Mesenchymal stem cell (in vitro differentiated cells and primary cell): Measurements from ENCODE around the gene ZNF610.
"Not testable (repeated sequence)": the region's sequence is repeated elsewhere in the genome, so short reads cannot be mapped to it uniquely, and the experiment has no call there.

ENCODE experiments used
- DNase-seq: peaks from one replicate; pipeline ENCODE4 v3.0.0-alpha.2; 2013
- H2AFZ ChIP-seq: one replicate; pipeline ENCODE4 v1.6.1; 2013; ENCODE audit warnings: low read depth, mild to moderate bottlenecking, control low read depth, inconsistent platforms, low read length, moderate library complexity
- H2AK5ac ChIP-seq: 2 replicates; pipeline ENCODE4 v1.6.1; 2013; ENCODE audit warnings: low read length, moderate library complexity, mild to moderate bottlenecking, inconsistent platforms; ENCODE audit not compliant: severe bottlenecking
- H2BK120ac ChIP-seq: one replicate; pipeline ENCODE4 v1.6.1; 2013; ENCODE audit warnings: low read depth, mild to moderate bottlenecking, inconsistent platforms, low read length, moderate library complexity
- H2BK12ac ChIP-seq, 2 experiments: one replicate each; pipeline ENCODE4 v1.6.1; 2013; ENCODE audit warnings: inconsistent platforms in 2 of 2, low read length in 2 of 2, mild to moderate bottlenecking in 2 of 2, moderate library complexity in 2 of 2, control low read depth in 1 of 2
- H2BK15ac ChIP-seq: one replicate; pipeline ENCODE4 v1.6.1; 2013; ENCODE audit warnings: mild to moderate bottlenecking, low read depth, inconsistent platforms; ENCODE audit not compliant: poor library complexity, severe bottlenecking
- H2BK5ac ChIP-seq: 2 replicates; pipeline ENCODE4 v1.6.1; 2013; ENCODE audit warnings: low read depth, mild to moderate bottlenecking, low read length, control low read depth, inconsistent platforms; ENCODE audit not compliant: poor library complexity, severe bottlenecking
- H3K14ac ChIP-seq, 2 experiments: one replicate each; pipeline ENCODE4 v1.6.1; 2013; ENCODE audit warnings: inconsistent platforms in 2 of 2, low read length in 2 of 2, control low read depth in 1 of 2, mild to moderate bottlenecking in 1 of 2, moderate library complexity in 1 of 2
- H3K18ac ChIP-seq, 2 experiments: one replicate each; pipeline ENCODE4 v1.6.1; 2013; ENCODE audit warnings: inconsistent platforms in 2 of 2, low read length in 2 of 2, control low read depth in 1 of 2, low read depth in 1 of 2, mild to moderate bottlenecking in 1 of 2
- H3K23ac ChIP-seq, 2 experiments: one replicate each; pipeline ENCODE4 v1.6.1; 2013; ENCODE audit warnings: inconsistent platforms in 2 of 2, low read length in 2 of 2, mild to moderate bottlenecking in 2 of 2, moderate library complexity in 2 of 2, control low read depth in 1 of 2
- H3K27ac ChIP-seq: 2 replicates; pipeline ENCODE4 v1.5.1; 2013; ENCODE audit warnings: mild to moderate bottlenecking, moderate library complexity, low read length, control low read depth, inconsistent platforms; ENCODE audit not compliant: poor library complexity, severe bottlenecking
- H3K27me3 ChIP-seq, 2 experiments: 2 replicates each; pipeline versions ENCODE4 v1.6.1 to v1.7.0; 2013; ENCODE audit warnings: low read length in 2 of 2, mild to moderate bottlenecking in 2 of 2, moderate library complexity in 2 of 2, control low read depth in 1 of 2, inconsistent platforms in 1 of 2; ENCODE audit not compliant: control insufficient read depth in 1 of 2, insufficient read depth in 1 of 2
- H3K36me3 ChIP-seq, 2 experiments: 2 replicates each; pipeline versions ENCODE4 v1.6.1 to v1.7.0; 2013; ENCODE audit warnings: low read length in 2 of 2, control low read depth in 1 of 2, inconsistent platforms in 1 of 2, low read depth in 1 of 2, mild to moderate bottlenecking in 1 of 2; ENCODE audit not compliant: insufficient read depth in 2 of 2, control insufficient read depth in 1 of 2
- H3K4ac ChIP-seq, 2 experiments: one replicate each; pipeline ENCODE4 v1.6.1; 2013; ENCODE audit warnings: inconsistent platforms in 2 of 2, low read length in 2 of 2, mild to moderate bottlenecking in 2 of 2, moderate library complexity in 2 of 2, control low read depth in 1 of 2, low read depth in 1 of 2
- H3K4me1 ChIP-seq: 2 replicates; pipeline ENCODE4 v1.6.1; 2013; ENCODE audit warnings: low read depth, low read length, control low read depth; ENCODE audit not compliant: control insufficient read depth, insufficient read depth
- H3K4me2 ChIP-seq: 2 replicates; pipeline ENCODE4 v1.6.1; 2013; ENCODE audit warnings: low read length, mild to moderate bottlenecking, inconsistent platforms; ENCODE audit not compliant: poor library complexity, severe bottlenecking
- H3K4me3 ChIP-seq, 2 experiments: 2 replicates each; pipeline versions ENCODE4 v1.5.1 to v1.7.0; 2013; ENCODE audit warnings: low read length in 2 of 2, mild to moderate bottlenecking in 2 of 2, control low read depth in 1 of 2, low read depth in 1 of 2; ENCODE audit not compliant: insufficient read depth in 1 of 2
- H3K79me1 ChIP-seq: replicated peaks from 2 replicates; pipeline ENCODE4 v1.6.1; 2013; ENCODE audit warnings: mild to moderate bottlenecking, control low read depth, low read length, inconsistent platforms; ENCODE audit not compliant: poor library complexity, severe bottlenecking
- H3K9ac ChIP-seq: 2 replicates; pipeline ENCODE4 v1.7.0; 2013; ENCODE audit warnings: mild to moderate bottlenecking, low read length, moderate library complexity
- H3K9me3 ChIP-seq: 2 replicates; pipeline ENCODE4 v1.7.0; 2013; ENCODE audit warnings: mild to moderate bottlenecking, low read length; ENCODE audit not compliant: control insufficient read depth
- H4K8ac ChIP-seq: one replicate; pipeline ENCODE4 v1.6.1; 2013; ENCODE audit warnings: inconsistent platforms, mild to moderate bottlenecking, low read length, moderate library complexity
- H4K91ac ChIP-seq: one replicate; pipeline ENCODE4 v1.6.1; 2013; ENCODE audit warnings: mild to moderate bottlenecking, low read length, inconsistent platforms
- WGBS: methylation state at CpG from one replicate; pipeline ENCODE4 v1.1.7; 2013; ENCODE audit warnings: mixed read lengths; 5-methylcytosine and 5-hydroxymethylcytosine counted together

The ZNF610 gene

GRCh38 chr19:52339022-52339421, 3.0 kb downstream of the ZNF610 start:
- not testable (repeated sequence) for H2BK5ac ChIP-seq, H3K27me3 ChIP-seq, H2BK15ac ChIP-seq, H4K91ac ChIP-seq, H3K27ac ChIP-seq, H3K14ac ChIP-seq, H3K23ac ChIP-seq, H3K4me3 ChIP-seq, H3K9ac ChIP-seq, H3K4me1 ChIP-seq, H2AK5ac ChIP-seq, H2BK120ac ChIP-seq, H2BK12ac ChIP-seq, H2AFZ ChIP-seq, H3K18ac ChIP-seq, H3K4ac ChIP-seq, H3K4me2 ChIP-seq, H4K8ac ChIP-seq, DNase-seq
- Histone ChIP-seq H3K9me3 (peaks cover 10% of the 10 kb centered on the region), H3K36me3 (peaks cover 4 to 17% of the 10 kb centered on the region in 2 experiments), H3K79me1 (peaks cover 12% of the 10 kb centered on the region)
- whole genome bisulfite sequencing = 84% methylated on average over 3 of the region's 3 CpGs

DNA sequence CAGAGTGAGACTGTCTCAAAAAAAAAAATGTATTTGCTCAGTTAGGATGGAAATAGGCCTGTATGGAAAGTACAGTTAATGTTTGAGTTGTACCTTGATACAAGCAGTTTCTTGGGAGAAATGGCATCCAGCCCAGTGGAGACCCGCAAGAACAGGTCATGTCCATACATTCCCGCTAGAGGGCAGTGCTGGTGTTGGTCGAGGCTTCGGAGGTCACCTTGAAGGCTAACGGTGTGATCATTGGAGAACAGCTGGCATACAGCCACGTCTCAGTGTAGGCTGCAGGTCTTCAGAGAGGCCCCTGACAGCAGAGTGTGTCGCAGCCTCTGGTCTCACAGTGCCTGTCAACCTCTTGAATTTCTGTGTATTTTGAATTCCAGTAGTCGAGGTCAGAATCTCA, 7.5 kb downstream of the ZNF610 start:
- no peak overlapping the region for H2AFZ ChIP-seq
- H3K4me1 ChIP-seq = no peaks in the 10 kb centered on the region
- H3K4me3 ChIP-seq = no peak overlapping the region
- H2BK5ac ChIP-seq = no peak overlapping the region
- no peak overlapping the region for H3K27ac ChIP-seq
- H3K14ac ChIP-seq = no peak overlapping the region
- no peak overlapping the region for H3K23ac ChIP-seq
- no peak overlapping the region for H2BK120ac ChIP-seq
- H3K9me3 ChIP-seq = peaks cover 18% of the 10 kb centered on the region
- no peaks in the 10 kb centered on the region for H3K27me3 ChIP-seq
- H2BK15ac ChIP-seq = no peak overlapping the region
- no peak overlapping the region for H3K9ac ChIP-seq
- H4K8ac ChIP-seq = no peak overlapping the region
- no peaks in the 10 kb centered on the region for H3K79me1 ChIP-seq
- no peak overlapping the region for H2AK5ac ChIP-seq
- DNase-seq = peak; percentile 17
- no peak overlapping the region for H2BK12ac ChIP-seq
- WGBS = 19% methylated on average over 8 of the region's 8 CpGs
- peaks cover 7 to 11% of the 10 kb centered on the region in 2 experiments for H3K36me3 ChIP-seq
- H3K4me2 ChIP-seq = no peak overlapping the region
- no peak overlapping the region for H3K4ac ChIP-seq
- H4K91ac ChIP-seq = no peak overlapping the region
- no peak overlapping the region for H3K18ac ChIP-seq

DNA sequence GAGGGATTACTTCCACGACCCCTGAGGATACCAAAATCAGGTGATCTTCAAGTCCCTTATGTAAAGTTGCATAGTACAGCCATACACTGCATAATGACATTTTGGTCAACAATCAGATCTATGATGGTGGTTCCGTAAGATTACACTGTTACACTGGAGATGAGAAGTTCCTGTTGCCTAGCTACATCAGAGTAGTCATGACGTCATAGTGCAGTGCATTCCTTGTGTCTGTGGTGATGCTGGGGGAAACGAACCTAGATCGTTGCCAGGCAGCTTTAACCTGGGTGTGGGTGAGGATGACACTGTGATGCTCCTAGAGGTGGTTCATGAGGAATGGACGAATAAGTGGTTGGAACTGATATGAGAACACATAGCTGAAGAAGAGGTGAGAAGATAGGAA, 9.1 kb downstream of the ZNF610 start:
- H3K4me3 ChIP-seq = no peak overlapping the region
- H2AK5ac ChIP-seq = no peak overlapping the region
- peaks cover 4 to 24% of the 10 kb centered on the region in 2 experiments for H3K36me3 ChIP-seq
- no peak overlapping the region for H3K9ac ChIP-seq
- H3K27ac ChIP-seq = no peak overlapping the region
- no peak overlapping the region for H3K4ac ChIP-seq
- H2AFZ ChIP-seq = no peak overlapping the region
- H3K9me3 ChIP-seq = peaks cover 23% of the 10 kb centered on the region
- no peak overlapping the region for H4K91ac ChIP-seq
- DNase-seq = no peak
- no peak overlapping the region for H2BK120ac ChIP-seq
- no peak overlapping the region for H3K23ac ChIP-seq
- H3K18ac ChIP-seq = no peak overlapping the region
- H4K8ac ChIP-seq = no peak overlapping the region
- H3K4me2 ChIP-seq = no peak overlapping the region
- WGBS = 86% methylated on average over 6 of the region's 6 CpGs
- no peaks in the 10 kb centered on the region for H3K4me1 ChIP-seq
- no peak overlapping the region for H2BK15ac ChIP-seq
- no peak overlapping the region for H2BK12ac ChIP-seq
- H3K27me3 ChIP-seq = no peaks in the 10 kb centered on the region
- H3K79me1 ChIP-seq = no peaks in the 10 kb centered on the region
- no peak overlapping the region for H3K14ac ChIP-seq
- H2BK5ac ChIP-seq = no peak overlapping the region

DNA sequence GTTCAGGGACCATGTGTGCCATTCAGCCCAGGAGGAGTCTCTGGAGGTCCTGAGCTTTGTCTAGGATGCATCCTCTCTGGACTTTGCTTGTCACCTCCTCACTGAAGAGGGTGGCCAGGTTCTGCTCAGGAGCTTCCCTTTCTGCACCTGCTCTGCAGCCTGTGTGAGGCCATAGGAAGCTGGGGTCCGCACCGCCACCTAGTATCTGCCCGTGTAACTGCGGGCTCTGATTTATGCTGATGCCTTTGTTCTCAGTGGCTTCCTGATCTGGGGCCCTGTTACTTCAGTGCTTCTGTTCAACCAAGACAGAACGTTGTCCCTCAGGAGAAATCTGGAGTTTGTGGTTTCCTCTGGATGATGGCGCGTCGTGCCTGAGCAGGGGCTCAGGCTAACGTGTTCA, 15.5 kb downstream of the ZNF610 start:
- H3K18ac ChIP-seq = no peak overlapping the region
- no peak overlapping the region for H2BK120ac ChIP-seq
- no peak overlapping the region for H2BK15ac ChIP-seq
- H3K27me3 ChIP-seq = no peaks in the 10 kb centered on the region
- no peak overlapping the region for H3K4ac ChIP-seq
- H2AFZ ChIP-seq = no peak overlapping the region
- H3K4me1 ChIP-seq = no peaks in the 10 kb centered on the region
- H3K36me3 ChIP-seq = peaks cover 23 to 60% of the 10 kb centered on the region in 2 experiments
- H3K27ac ChIP-seq = no peak overlapping the region
- 78% methylated on average over 9 of the region's 9 CpGs for WGBS
- no peak for DNase-seq
- H3K9me3 ChIP-seq = peaks cover 58% of the 10 kb centered on the region
- no peak overlapping the region for H3K4me2 ChIP-seq
- H3K23ac ChIP-seq = no peak overlapping the region
- no peak overlapping the region for H3K14ac ChIP-seq
- H4K91ac ChIP-seq = no peak overlapping the region
- H3K9ac ChIP-seq = no peak overlapping the region
- H2AK5ac ChIP-seq = no peak overlapping the region
- H2BK12ac ChIP-seq = no peak overlapping the region
- no peak overlapping the region for H4K8ac ChIP-seq
- no peaks in the 10 kb centered on the region for H3K79me1 ChIP-seq
- H3K4me3 ChIP-seq = no peak overlapping the region
- no peak overlapping the region for H2BK5ac ChIP-seq
